OCI-LY7 (cell line): ENCODE data around the gene SLC2A13. TPM values are rescaled to one million over a fixed set of nuclear protein-coding genes. Genes with fewer than 3 reads are reported as not detected.

Experiments
- BruUV-seq: library from RNA; stranded (reverse); fragments of 400-500 nt; replicated peaks from 2 replicates; lab custom pipeline; 2021; lab: Mats Ljungman, UMichigan
- CTCF ChIA-PET: fragments of 300-600 bp; sonication (Branson Sonifier 250); formaldehyde crosslinking; loops from one replicate; lab custom pipeline; 2022; ENCODE audit warnings: antibody characterized with exemption; ENCODE audit not compliant: unreplicated experiment; lab: Charles Lee
- POLR2A ChIA-PET: fragments of 300-600 bp; sonication (Branson Sonifier 250); formaldehyde crosslinking; loops from one replicate; lab custom pipeline; 2022; ENCODE audit warnings: antibody characterized with exemption; lab: Charles Lee
- DNase-seq: peaks from one replicate; pipeline ENCODE4 v3.0.0-alpha.2; 2015; ENCODE audit warnings: low spot score
- H2AFZ ChIP-seq: fragments of 200-600 bp; sonication (generic), shearing (Covaris generic); 2 replicates; pipeline ENCODE4 v1.6.1; 2014; ENCODE audit warnings: mild to moderate bottlenecking, antibody characterized with exemption, low read length, moderate library complexity
- H3K27ac ChIP-seq: fragments of 200-600 bp; sonication (generic); 2 replicates; pipeline ENCODE4 v1.5.1; 2014; ENCODE audit warnings: mixed run types, low read depth, mild to moderate bottlenecking, moderate library complexity, low read length, inconsistent platforms; ENCODE audit not compliant: poor library complexity, severe bottlenecking
- H3K36me3 ChIP-seq: fragments of 200-600 bp; sonication (generic); 2 replicates; pipeline ENCODE4 v1.6.1; 2014; ENCODE audit warnings: mild to moderate bottlenecking, antibody characterized with exemption, low read length, moderate library complexity, mixed read lengths; ENCODE audit not compliant: insufficient read depth
- H3K4me1 ChIP-seq: fragments of 200-600 bp; sonication (generic); 2 replicates; pipeline ENCODE4 v1.5.1; 2014; ENCODE audit warnings: mild to moderate bottlenecking, low read length; ENCODE audit not compliant: insufficient read depth, poor library complexity, severe bottlenecking
- H3K4me2 ChIP-seq: fragments of 200-600 bp; sonication (generic); 2 replicates; pipeline ENCODE4 v1.6.1; 2014; ENCODE audit warnings: mild to moderate bottlenecking, low read length
- H3K4me3 ChIP-seq: fragments of 200-600 bp; sonication (generic); 2 replicates; pipeline ENCODE4 v1.5.1; 2014; ENCODE audit warnings: mild to moderate bottlenecking, low read depth, low read length; ENCODE audit not compliant: poor library complexity, severe bottlenecking
- H3K79me2 ChIP-seq: fragments of 200-600 bp; sonication (generic); 2 replicates; pipeline ENCODE4 v1.6.1; 2016; ENCODE audit warnings: low read depth, mild to moderate bottlenecking, low read length, moderate library complexity, mixed read lengths; ENCODE audit not compliant: insufficient read depth
- H3K9me2 ChIP-seq: fragments of 200-600 bp; sonication (generic); 2 replicates; pipeline ENCODE4 v1.6.1; 2016; ENCODE audit warnings: mild to moderate bottlenecking, low read length, mixed read lengths; ENCODE audit not compliant: insufficient read depth
- H3K9me3 ChIP-seq: fragments of 200-600 bp; sonication (generic); 2 replicates; pipeline ENCODE4 v1.6.1; 2014; ENCODE audit warnings: mild to moderate bottlenecking, mixed run types, low read length, mixed read lengths
- H4K20me1 ChIP-seq: fragments of 200-600 bp; sonication (generic); 2 replicates; pipeline ENCODE4 v1.6.1; 2014; ENCODE audit warnings: mild to moderate bottlenecking, antibody characterized with exemption, low read length, moderate library complexity, mixed read lengths; ENCODE audit not compliant: insufficient read depth
- CTCF ChIP-seq: fragments of 200-600 bp; sonication (generic); conservative IDR thresholded peaks from 2 replicates; pipeline ENCODE4 v1.5.1; 2014; ENCODE audit warnings: mild to moderate bottlenecking, antibody characterized with exemption, low read length, moderate library complexity, mixed read lengths
- EZH2phosphoT487 ChIP-seq: fragments of 200-600 bp; sonication (generic); IDR thresholded peaks from 2 replicates; pipeline ENCODE4 v1.6.1; 2018; ENCODE audit warnings: low read depth, borderline replicate concordance, mild to moderate bottlenecking, mixed run types, antibody characterized with exemption, low read length, moderate library complexity, mixed read lengths
- intact Hi-C: fragments of 100-400 bp; cut with micrococcal nuclease; formaldehyde crosslinking; loops from one replicate; pipeline ENCODE4 v1.10.0; 2022; ENCODE audit not compliant: unreplicated experiment
- total RNA-seq, 2 experiments: library from RNA; depleted of rRNA in 1 of 2; stranded (reverse); fragments of >200 nt in 1 of 2; shearing (Covaris generic) in 1 of 2; gene quantifications; 2 replicates each; pipeline ENCODE4 v1.2.3, GENCODE V29; 2014 to 2022

SLC2A13 gene
- total RNA-seq, 2 experiments from 2014 or later: 12.4 to 16.5 TPM

GRCh38 chr12:39805651-39806050 is 300.2 kb downstream of the SLC2A13 start:
- BruUV-seq: no TSS peak

GRCh38 chr12:39804898-39805297 is 301.0 kb downstream of the SLC2A13 start:
- CTCF ChIA-PET: no interaction called here
- intact Hi-C loops: no loop called here
- POLR2A ChIA-PET: no interaction called here
- Histone ChIP-seq H3K36me3 (no peaks in the 10 kb centered on the region), H3K9me3 (no peaks in the 10 kb centered on the region), H3K27ac (no peak overlapping the region), H3K4me1 (no peaks in the 10 kb centered on the region), H4K20me1 (no peaks in the 10 kb centered on the region), H2AFZ (no peak overlapping the region), H3K4me2 (no peak overlapping the region), H3K9me2 (no peaks in the 10 kb centered on the region), H3K4me3 (no peak overlapping the region), H3K79me2 (no peaks in the 10 kb centered on the region)
- no peak for DNase-seq
- TF ChIP-seq EZH2phosphoT487: no peak
- TF ChIP-seq CTCF: no peak
- BruUV-seq: no TSS peak

More at GRCh38 chr12:39805651-39806050, 300.2 kb downstream of the SLC2A13 start:
- Histone ChIP-seq H3K4me1 (no peaks in the 10 kb centered on the region), H4K20me1 (no peaks in the 10 kb centered on the region), H3K9me2 (no peaks in the 10 kb centered on the region), H2AFZ (no peak overlapping the region), H3K4me2 (no peak overlapping the region), H3K4me3 (no peak overlapping the region), H3K79me2 (no peaks in the 10 kb centered on the region), H3K36me3 (no peaks in the 10 kb centered on the region), H3K27ac (no peak overlapping the region), H3K9me3 (no peaks in the 10 kb centered on the region)
- CTCF ChIA-PET: no interaction called here
- DNase-seq: no peak
- POLR2A ChIA-PET: no interaction called here
- TF ChIP-seq CTCF: no peak
- intact Hi-C loops: no loop called here

- ChIA-PET CTCF (no interaction called here), POLR2A (interaction anchor here (1.2 kb wide), 1 partner anchor 10 kb away, joined by 3 read pairs; no protein-coding TSS in a partner anchor)
- no peaks in the 10 kb centered on the region for H4K20me1 ChIP-seq
- no peaks in the 10 kb centered on the region for H3K4me1 ChIP-seq
- no peaks in the 10 kb centered on the region for H3K36me3 ChIP-seq
- no peak overlapping the region for H3K4me3 ChIP-seq
- no peak overlapping the region for H3K27ac ChIP-seq
- no peak for DNase-seq
- TF ChIP-seq CTCF (no peak), EZH2phosphoT487 (no peak)
- no peaks in the 10 kb centered on the region for H3K9me3 ChIP-seq
- no TSS peak for BruUV-seq
- intact Hi-C loops: no loop called here
- H3K4me2 ChIP-seq: no peak overlapping the region
- H3K9me2 ChIP-seq: no peaks in the 10 kb centered on the region
- H3K79me2 ChIP-seq: no peaks in the 10 kb centered on the region
- no peak overlapping the region for H2AFZ ChIP-seq
These were observed 301.4 kb downstream of the SLC2A13 start for GRCh38 chr12:39804479-39804878.
